ENCODE data around the gene POLD1.

The POLD1 gene

DNA sequence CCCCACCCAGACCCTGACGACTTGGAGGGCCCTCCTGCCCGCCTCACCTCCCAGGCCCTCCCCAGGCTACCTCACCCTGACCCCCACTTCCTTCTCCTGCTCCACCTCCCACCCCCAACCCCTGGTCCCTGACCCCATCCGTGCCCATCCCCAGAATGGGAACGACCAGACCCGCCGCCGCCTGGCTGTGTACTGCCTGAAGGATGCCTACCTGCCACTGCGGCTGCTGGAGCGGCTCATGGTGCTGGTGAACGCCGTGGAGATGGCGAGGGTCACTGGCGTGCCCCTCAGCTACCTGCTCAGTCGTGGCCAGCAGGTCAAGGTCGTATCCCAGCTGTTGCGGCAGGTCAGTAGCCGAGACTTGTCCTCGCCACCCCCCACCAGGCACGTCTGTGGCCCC is 22.7 kb downstream of the POLD1 start:
- H3K36me3 ChIP-seq (ENCODE audit: control insufficient read depth in 1 of 2, insufficient read depth in 2 of 2, low read length in 2 of 2) = peaks cover 0 to 28% of the 10 kb centered on the region in 2 donors
- H3K27ac ChIP-seq (ENCODE audit: low read depth, low read length) = no peak overlapping the region
- no peaks in the 10 kb centered on the region for H3K27me3 ChIP-seq (ENCODE audit: control insufficient read depth in 1 of 2, insufficient read depth in 2 of 2, low read length in 2 of 2)
- peaks cover 7 to 18% of the 10 kb centered on the region in 2 donors for H3K4me1 ChIP-seq (ENCODE audit: control insufficient read depth in 1 of 2, insufficient read depth in 2 of 2, low read length in 2 of 2)
- H3K4me3 ChIP-seq (ENCODE audit: low read depth in 1 of 2, low read length in 2 of 2) = no peak overlapping the region
- H3K9me3 ChIP-seq (ENCODE audit: control insufficient read depth in 1 of 2, low read length in 2 of 2) = no peaks in the 10 kb centered on the region
- H3K9ac ChIP-seq (ENCODE audit: low read depth in 1 of 2, low read length in 2 of 2) = no peak overlapping the region

DNA sequence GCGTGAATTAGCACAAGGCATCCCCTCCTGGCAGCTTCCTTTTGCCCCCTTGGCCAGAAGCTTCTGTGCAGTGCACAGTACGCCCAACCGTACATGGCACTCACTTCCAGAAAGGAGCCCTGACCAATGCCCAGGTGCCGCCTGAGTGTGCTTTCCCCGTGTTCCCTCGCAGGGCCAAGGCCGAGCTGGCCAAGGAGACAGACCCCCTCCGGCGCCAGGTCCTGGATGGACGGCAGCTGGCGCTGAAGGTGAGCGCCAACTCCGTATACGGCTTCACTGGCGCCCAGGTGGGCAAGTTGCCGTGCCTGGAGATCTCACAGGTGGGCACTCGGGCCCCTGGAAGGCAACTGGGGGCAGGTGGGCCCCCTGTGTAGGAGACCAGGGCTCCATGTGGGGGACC is 25.2 kb downstream of the POLD1 start:
- H3K4me3 ChIP-seq (ENCODE audit: low read depth in 1 of 2, low read length in 2 of 2) = no peak overlapping the region
- no peaks in the 10 kb centered on the region for H3K9me3 ChIP-seq (ENCODE audit: control insufficient read depth in 1 of 2, low read length in 2 of 2)
- H3K27ac ChIP-seq (ENCODE audit: low read depth, low read length) = no peak overlapping the region
- no peaks in the 10 kb centered on the region for H3K27me3 ChIP-seq (ENCODE audit: control insufficient read depth in 1 of 2, insufficient read depth in 2 of 2, low read length in 2 of 2)
- peaks cover 7 to 18% of the 10 kb centered on the region in 2 donors for H3K4me1 ChIP-seq (ENCODE audit: control insufficient read depth in 1 of 2, insufficient read depth in 2 of 2, low read length in 2 of 2)
- H3K9ac ChIP-seq (ENCODE audit: low read depth in 1 of 2, low read length in 2 of 2) = no peak overlapping the region
- H3K36me3 ChIP-seq (ENCODE audit: control insufficient read depth in 1 of 2, insufficient read depth in 2 of 2, low read length in 2 of 2) = peaks cover 0 to 12% of the 10 kb centered on the region in 2 donors

DNA sequence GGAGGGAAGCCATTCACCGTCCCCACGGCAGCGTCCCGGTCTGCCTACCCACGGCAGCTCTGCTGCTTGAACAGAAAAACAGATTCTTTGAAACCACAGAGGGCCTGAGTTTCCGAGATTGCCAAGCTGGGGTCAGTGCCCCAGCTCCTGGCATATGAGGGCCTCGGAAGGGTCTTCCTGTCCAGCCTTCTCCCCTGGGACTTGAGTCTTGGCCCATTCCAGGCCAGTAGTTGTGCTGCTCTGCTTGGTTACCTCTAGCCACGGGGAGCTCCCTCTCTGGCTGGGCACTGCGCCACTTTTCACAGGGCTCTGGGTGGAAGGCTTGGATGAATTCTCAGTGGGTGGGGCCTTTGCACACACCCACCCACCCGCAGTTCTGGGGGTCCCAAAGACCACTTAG is 26.0 kb downstream of the POLD1 start:
- Histone ChIP-seq H3K36me3 (ENCODE audit: control insufficient read depth in 1 of 2, insufficient read depth in 2 of 2, low read length in 2 of 2) (peaks cover 0 to 12% of the 10 kb centered on the region in 2 donors), H3K27me3 (ENCODE audit: control insufficient read depth in 1 of 2, insufficient read depth in 2 of 2, low read length in 2 of 2) (no peaks in the 10 kb centered on the region), H3K9me3 (ENCODE audit: control insufficient read depth in 1 of 2, low read length in 2 of 2) (no peaks in the 10 kb centered on the region), H3K4me1 (ENCODE audit: control insufficient read depth in 1 of 2, insufficient read depth in 2 of 2, low read length in 2 of 2) (peaks cover 7 to 19% of the 10 kb centered on the region in 2 donors), H3K27ac (ENCODE audit: low read depth, low read length) (no peak overlapping the region), H3K9ac (ENCODE audit: low read depth in 1 of 2, low read length in 2 of 2) (no peak overlapping the region), H3K4me3 (ENCODE audit: low read depth in 1 of 2, low read length in 2 of 2) (no peak overlapping the region)

DNA sequence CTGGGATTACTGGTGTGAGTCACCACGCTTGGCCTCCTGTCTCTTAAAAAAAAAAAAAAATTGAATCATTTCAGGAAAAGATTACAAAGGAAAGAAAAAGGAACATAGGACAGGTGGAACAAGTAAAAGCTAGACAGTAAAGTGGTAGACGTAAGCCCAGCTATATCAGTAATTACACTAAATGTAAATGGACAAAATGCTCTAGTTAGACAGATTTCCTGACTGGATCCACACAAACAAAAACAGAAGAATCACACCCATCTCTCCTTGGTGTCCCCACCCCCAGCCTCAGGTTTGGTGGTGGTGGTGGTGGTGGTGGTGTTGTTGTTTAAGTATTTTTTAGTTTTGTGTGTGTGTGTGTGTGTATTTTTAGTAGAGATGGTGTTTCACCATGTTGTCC is 28.3 kb downstream of the POLD1 start:
- no peaks in the 10 kb centered on the region for H3K9me3 ChIP-seq (ENCODE audit: control insufficient read depth in 1 of 2, low read length in 2 of 2)
- peaks cover 7 to 22% of the 10 kb centered on the region in 2 donors for H3K4me1 ChIP-seq (ENCODE audit: control insufficient read depth in 1 of 2, insufficient read depth in 2 of 2, low read length in 2 of 2)
- H3K27me3 ChIP-seq (ENCODE audit: control insufficient read depth in 1 of 2, insufficient read depth in 2 of 2, low read length in 2 of 2) = no peaks in the 10 kb centered on the region
- H3K27ac ChIP-seq (ENCODE audit: low read depth, low read length) = no peak overlapping the region
- H3K4me3 ChIP-seq (ENCODE audit: low read depth in 1 of 2, low read length in 2 of 2) = no peak overlapping the region
- H3K36me3 ChIP-seq (ENCODE audit: control insufficient read depth in 1 of 2, insufficient read depth in 2 of 2, low read length in 2 of 2) = peaks cover 0 to 9% of the 10 kb centered on the region in 2 donors
- H3K9ac ChIP-seq (ENCODE audit: low read depth in 1 of 2, low read length in 2 of 2) = no peak overlapping the region

DNA sequence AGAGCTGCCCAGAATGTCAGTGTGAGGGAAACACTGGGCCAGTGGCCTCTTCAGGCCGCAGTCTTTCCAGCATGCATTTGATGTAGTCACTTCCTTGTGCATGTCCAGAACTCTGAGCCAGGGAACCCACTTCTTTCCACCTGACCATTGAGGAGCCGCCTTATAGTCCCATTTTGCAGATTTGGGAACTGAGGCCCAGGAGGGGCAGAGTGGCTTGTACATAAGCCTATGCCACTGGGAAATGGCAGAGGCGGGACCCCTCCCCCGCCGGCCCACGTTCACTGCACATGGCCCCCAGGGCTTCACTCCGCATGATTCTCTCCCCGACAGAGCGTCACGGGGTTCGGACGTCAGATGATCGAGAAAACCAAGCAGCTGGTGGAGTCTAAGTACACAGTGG is 28.9 kb downstream of the POLD1 start:
- Histone ChIP-seq H3K9ac (ENCODE audit: low read depth in 1 of 2, low read length in 2 of 2) (no peak overlapping the region), H3K4me3 (ENCODE audit: low read depth in 1 of 2, low read length in 2 of 2) (no peak overlapping the region), H3K4me1 (ENCODE audit: control insufficient read depth in 1 of 2, insufficient read depth in 2 of 2, low read length in 2 of 2) (peaks cover 7 to 22% of the 10 kb centered on the region in 2 donors), H3K27ac (ENCODE audit: low read depth, low read length) (no peak overlapping the region), H3K9me3 (ENCODE audit: control insufficient read depth in 1 of 2, low read length in 2 of 2) (no peaks in the 10 kb centered on the region), H3K36me3 (ENCODE audit: control insufficient read depth in 1 of 2, insufficient read depth in 2 of 2, low read length in 2 of 2) (peaks cover 0 to 9% of the 10 kb centered on the region in 2 donors), H3K27me3 (ENCODE audit: control insufficient read depth in 1 of 2, insufficient read depth in 2 of 2, low read length in 2 of 2) (peaks cover 0 to 3% of the 10 kb centered on the region in 2 donors)

DNA sequence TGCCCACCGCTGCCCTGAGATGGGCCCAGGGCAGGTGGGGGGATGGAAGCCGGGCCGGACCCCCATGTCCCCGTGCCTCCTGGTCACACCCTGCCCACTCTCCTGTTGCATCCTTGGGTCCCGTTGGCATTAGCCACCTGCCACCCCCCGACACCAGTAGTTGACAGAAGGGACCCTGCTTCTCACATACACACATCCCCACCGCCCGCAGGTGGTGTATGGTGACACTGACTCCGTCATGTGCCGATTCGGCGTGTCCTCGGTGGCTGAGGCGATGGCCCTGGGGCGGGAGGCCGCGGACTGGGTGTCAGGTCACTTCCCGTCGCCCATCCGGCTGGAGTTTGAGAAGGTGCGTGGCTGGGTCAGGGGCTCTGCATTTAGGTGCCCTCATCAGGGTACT is 29.4 kb downstream of the POLD1 start:
- H3K9me3 ChIP-seq (ENCODE audit: control insufficient read depth in 1 of 2, low read length in 2 of 2) = no peaks in the 10 kb centered on the region
- no peak overlapping the region for H3K27ac ChIP-seq (ENCODE audit: low read depth, low read length)
- H3K4me3 ChIP-seq (ENCODE audit: low read depth in 1 of 2, low read length in 2 of 2) = no peak overlapping the region
- H3K9ac ChIP-seq (ENCODE audit: low read depth in 1 of 2, low read length in 2 of 2) = no peak overlapping the region
- H3K36me3 ChIP-seq (ENCODE audit: control insufficient read depth in 1 of 2, insufficient read depth in 2 of 2, low read length in 2 of 2) = peaks cover 0 to 9% of the 10 kb centered on the region in 2 donors
- peaks cover 7 to 22% of the 10 kb centered on the region in 2 donors for H3K4me1 ChIP-seq (ENCODE audit: control insufficient read depth in 1 of 2, insufficient read depth in 2 of 2, low read length in 2 of 2)
- H3K27me3 ChIP-seq (ENCODE audit: control insufficient read depth in 1 of 2, insufficient read depth in 2 of 2, low read length in 2 of 2) = peaks cover 0 to 7% of the 10 kb centered on the region in 2 donors

DNA sequence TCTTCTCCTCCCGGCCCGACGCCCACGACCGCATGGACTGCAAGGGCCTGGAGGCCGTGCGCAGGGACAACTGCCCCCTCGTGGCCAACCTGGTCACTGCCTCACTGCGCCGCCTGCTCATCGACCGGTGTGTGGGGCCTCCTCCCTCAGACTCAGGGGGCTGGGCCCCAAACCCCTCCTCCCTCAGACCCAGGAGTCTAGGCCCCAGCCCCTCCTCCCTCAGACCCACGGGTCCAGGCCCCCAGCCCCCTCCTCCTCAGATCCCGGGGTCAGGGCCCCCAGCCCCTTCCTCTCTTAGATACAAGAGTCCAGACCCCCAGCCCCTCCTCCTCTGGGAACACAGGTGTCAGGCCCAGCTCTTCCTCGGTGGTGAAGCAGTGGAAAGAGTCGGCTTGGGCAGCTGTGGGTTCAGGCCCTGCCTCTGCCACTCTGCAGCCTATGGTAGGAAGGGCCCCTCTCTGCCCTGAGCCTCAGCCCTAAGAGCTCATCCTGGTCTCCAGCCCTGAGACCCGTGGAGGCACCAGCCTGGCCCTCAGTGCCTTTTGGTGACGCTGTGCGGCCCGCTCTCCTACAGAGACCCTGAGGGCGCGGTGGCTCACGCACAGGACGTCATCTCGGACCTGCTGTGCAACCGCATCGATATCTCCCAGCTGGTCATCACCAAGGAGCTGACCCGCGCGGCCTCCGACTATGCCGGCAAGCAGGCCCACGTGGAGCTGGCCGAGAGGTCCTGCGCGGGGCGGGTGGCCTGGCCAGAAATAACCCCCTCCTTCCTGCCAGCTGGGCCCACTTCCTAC is 30.9 kb downstream of the POLD1 start:
- Histone ChIP-seq H3K4me3 (ENCODE audit: low read depth in 1 of 2, low read length in 2 of 2) (no peak overlapping the region), H3K9ac (ENCODE audit: low read depth in 1 of 2, low read length in 2 of 2) (no peak overlapping the region), H3K36me3 (ENCODE audit: control insufficient read depth in 1 of 2, insufficient read depth in 2 of 2, low read length in 2 of 2) (no peaks in the 10 kb centered on the region), H3K27ac (ENCODE audit: low read depth, low read length) (no peak overlapping the region), H3K27me3 (ENCODE audit: control insufficient read depth in 1 of 2, insufficient read depth in 2 of 2, low read length in 2 of 2) (peaks cover 13 to 19% of the 10 kb centered on the region in 2 donors), H3K9me3 (ENCODE audit: control insufficient read depth in 1 of 2, low read length in 2 of 2) (no peaks in the 10 kb centered on the region), H3K4me1 (ENCODE audit: control insufficient read depth in 1 of 2, insufficient read depth in 2 of 2, low read length in 2 of 2) (peaks cover 7 to 18% of the 10 kb centered on the region in 2 donors)

DNA sequence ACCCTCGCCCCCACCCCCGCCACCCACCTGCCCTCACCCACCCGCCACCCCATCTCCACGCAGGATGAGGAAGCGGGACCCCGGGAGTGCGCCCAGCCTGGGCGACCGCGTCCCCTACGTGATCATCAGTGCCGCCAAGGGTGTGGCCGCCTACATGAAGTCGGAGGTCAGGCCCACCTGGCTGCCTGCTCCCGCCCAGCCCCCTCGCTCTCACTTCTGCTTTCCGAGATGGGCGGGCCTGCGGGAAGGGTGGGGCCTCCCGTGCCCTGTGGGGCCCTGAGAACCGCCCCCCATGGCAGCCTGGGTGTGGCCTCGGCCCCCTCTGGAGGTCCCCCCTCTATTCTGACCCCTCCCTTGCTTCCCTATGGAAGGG is 31.5 kb downstream of the POLD1 start:
- no peak overlapping the region for H3K4me3 ChIP-seq (ENCODE audit: low read depth in 1 of 2, low read length in 2 of 2)

DNA sequence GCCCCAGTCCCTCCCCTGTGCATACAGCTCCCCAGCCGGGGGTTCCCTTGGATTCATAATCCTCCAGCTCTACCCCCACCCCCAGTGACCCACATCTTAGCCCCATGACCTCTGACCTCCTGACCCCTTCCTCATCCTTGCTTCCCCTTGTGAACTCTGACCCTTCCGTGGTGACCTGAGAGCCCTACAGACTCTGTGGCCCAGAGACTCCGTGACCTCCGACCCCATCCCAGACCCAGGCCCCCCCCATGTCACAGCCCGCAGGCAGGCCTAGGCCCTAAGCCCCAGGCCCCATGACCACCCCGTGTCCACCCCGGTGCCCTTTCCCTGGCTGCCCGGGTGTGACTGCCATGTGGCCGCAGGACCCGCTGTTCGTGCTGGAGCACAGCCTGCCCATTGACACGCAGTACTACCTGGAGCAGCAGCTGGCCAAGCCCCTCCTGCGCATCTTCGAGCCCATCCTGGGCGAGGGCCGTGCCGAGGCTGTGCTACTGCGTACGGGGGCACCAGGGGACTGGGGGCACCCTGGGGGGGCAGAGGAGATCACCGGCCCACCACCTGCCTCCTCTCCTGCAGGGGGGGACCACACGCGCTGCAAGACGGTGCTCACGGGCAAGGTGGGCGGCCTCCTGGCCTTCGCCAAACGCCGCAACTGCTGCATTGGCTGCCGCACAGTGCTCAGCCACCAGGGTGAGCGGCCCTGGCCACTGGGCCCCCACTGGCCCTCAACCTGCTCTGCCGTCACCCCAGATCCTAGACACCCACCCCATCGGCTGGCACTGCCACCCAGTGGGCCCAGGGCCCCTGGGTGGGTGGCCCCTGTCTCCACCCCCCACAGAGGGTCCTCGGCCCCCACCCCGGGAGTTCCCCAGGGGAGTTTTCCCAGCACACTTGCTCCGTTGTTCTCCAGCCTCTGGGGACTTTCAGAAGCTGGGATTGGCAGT is 32.2 kb downstream of the POLD1 start:
- H3K4me1 ChIP-seq (ENCODE audit: control insufficient read depth in 1 of 2, insufficient read depth in 2 of 2, low read length in 2 of 2) = peaks cover 0 to 6% of the 10 kb centered on the region in 2 donors
- H3K27ac ChIP-seq (ENCODE audit: low read depth, low read length) = no peak overlapping the region
- H3K27me3 ChIP-seq (ENCODE audit: control insufficient read depth in 1 of 2, insufficient read depth in 2 of 2, low read length in 2 of 2) = peaks cover 17 to 19% of the 10 kb centered on the region in 2 donors
- no peak overlapping the region for H3K4me3 ChIP-seq (ENCODE audit: low read depth in 1 of 2, low read length in 2 of 2)
- H3K9ac ChIP-seq (ENCODE audit: low read depth in 1 of 2, low read length in 2 of 2) = no peak overlapping the region
- H3K9me3 ChIP-seq (ENCODE audit: control insufficient read depth in 1 of 2, low read length in 2 of 2) = no peaks in the 10 kb centered on the region
- H3K36me3 ChIP-seq (ENCODE audit: control insufficient read depth in 1 of 2, insufficient read depth in 2 of 2, low read length in 2 of 2) = no peaks in the 10 kb centered on the region

More for the DNA sequence above, 31.5 kb downstream of the POLD1 start:
- Histone ChIP-seq H3K4me1 (ENCODE audit: control insufficient read depth in 1 of 2, insufficient read depth in 2 of 2, low read length in 2 of 2) (peaks cover under 1 to 12% of the 10 kb centered on the region in 2 donors), H3K27me3 (ENCODE audit: control insufficient read depth in 1 of 2, insufficient read depth in 2 of 2, low read length in 2 of 2) (peaks cover 17 to 19% of the 10 kb centered on the region in 2 donors), H3K9ac (ENCODE audit: low read depth in 1 of 2, low read length in 2 of 2) (no peak overlapping the region), H3K36me3 (ENCODE audit: control insufficient read depth in 1 of 2, insufficient read depth in 2 of 2, low read length in 2 of 2) (no peaks in the 10 kb centered on the region), H3K9me3 (ENCODE audit: control insufficient read depth in 1 of 2, low read length in 2 of 2) (no peaks in the 10 kb centered on the region), H3K27ac (ENCODE audit: low read depth, low read length) (no peak overlapping the region)
